ENCODE data around the gene ZFPM1.
A peak's percentile ranks its signal among the peaks of the same experiment; 100 is the strongest.

The ZFPM1 gene

DNA sequence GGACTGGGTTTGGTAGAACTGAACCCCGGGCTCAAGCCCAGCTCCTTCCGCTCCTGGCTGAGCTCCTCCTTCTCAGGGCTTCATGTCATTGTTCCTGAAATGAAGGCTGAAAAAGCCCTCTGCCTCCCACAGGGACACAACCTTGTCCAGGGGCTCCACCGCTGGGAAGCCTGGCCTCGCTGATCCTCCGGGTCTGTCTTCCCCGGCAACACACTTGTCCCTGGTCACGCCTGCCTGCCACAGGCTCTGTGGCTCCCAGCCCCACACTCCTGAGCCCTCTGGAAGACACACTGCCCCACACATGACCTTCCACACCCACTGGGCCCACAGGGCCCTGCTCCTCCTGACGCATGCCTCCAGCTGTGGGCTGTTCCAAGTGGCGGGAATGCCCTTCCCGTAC, 99.1 kb downstream of the ZFPM1 start:
- DNase-seq (ENCODE audit: low read depth in 2 of 2), result no peak
- TF ChIP-seq, protein P1, sequence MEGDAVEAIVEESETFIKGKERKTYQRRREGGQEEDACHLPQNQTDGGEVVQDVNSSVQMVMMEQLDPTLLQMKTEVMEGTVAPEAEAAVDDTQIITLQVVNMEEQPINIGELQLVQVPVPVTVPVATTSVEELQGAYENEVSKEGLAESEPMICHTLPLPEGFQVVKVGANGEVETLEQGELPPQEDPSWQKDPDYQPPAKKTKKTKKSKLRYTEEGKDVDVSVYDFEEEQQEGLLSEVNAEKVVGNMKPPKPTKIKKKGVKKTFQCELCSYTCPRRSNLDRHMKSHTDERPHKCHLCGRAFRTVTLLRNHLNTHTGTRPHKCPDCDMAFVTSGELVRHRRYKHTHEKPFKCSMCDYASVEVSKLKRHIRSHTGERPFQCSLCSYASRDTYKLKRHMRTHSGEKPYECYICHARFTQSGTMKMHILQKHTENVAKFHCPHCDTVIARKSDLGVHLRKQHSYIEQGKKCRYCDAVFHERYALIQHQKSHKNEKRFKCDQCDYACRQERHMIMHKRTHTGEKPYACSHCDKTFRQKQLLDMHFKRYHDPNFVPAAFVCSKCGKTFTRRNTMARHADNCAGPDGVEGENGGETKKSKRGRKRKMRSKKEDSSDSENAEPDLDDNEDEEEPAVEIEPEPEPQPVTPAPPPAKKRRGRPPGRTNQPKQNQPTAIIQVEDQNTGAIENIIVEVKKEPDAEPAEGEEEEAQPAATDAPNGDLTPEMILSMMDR (IDR thresholded peaks at IDR 0.05; ENCODE audit: low read depth, low read length), result no peak
- no peak overlapping the region for H3K4me3 ChIP-seq (replicated peaks in 1 of 2; ENCODE audit: low read depth in 2 of 2, low read length in 2 of 2)

- DNase-seq (ENCODE audit: low read depth in 2 of 2), result no peak
- TF ChIP-seq, protein P1 (IDR thresholded peaks at IDR 0.05; ENCODE audit: low read depth, low read length), result no peak
These were observed 99.7 kb downstream of the ZFPM1 start for GRCh38 chr16:88552815-88553214.

DNA sequence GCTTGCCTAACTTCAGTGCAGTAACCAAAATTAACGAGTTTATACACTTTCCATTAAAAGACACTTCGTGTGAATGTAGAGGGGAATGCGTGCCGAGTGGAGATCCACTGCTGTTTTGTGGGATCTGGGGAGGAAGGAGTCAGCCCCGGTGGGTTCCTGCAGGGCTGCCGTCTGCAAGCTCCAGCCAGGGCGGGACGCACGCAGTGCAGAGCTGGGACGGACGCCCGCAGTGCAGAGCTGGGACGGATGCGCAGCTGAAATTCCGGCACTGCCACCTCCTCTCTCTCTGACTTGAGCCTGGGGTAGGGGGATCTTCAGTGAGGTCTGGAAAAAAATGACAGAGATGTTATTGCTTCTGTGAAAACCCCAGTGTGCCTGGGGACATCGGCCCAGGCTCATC, 100.7 kb downstream of the ZFPM1 start:
- no peak for DNase-seq (ENCODE audit: low read depth in 2 of 2)
- TF ChIP-seq, protein P1 (IDR thresholded peaks at IDR 0.05; ENCODE audit: low read depth, low read length), result no peak
- no peak overlapping the region for H3K4me3 ChIP-seq (replicated peaks in 1 of 2; ENCODE audit: low read depth in 2 of 2, low read length in 2 of 2)

More at GRCh38 chr16:88552815-88553214, 99.7 kb downstream of the ZFPM1 start:
- no peak overlapping the region for H3K4me3 ChIP-seq (replicated peaks in 1 of 2; ENCODE audit: low read depth in 2 of 2, low read length in 2 of 2)

GRCh38 chr16:88554711-88555264, 101.7 kb downstream of the ZFPM1 start:
- TF ChIP-seq, protein P1 (IDR thresholded peaks at IDR 0.05; ENCODE audit: low read depth, low read length), result no peak
- H3K4me3 ChIP-seq (replicated peaks in 1 of 2; ENCODE audit: low read depth in 2 of 2, low read length in 2 of 2), result no peak overlapping the region
- no peak for DNase-seq (ENCODE audit: low read depth in 2 of 2)

GRCh38 chr16:88556294-88556988, 103.4 kb downstream of the ZFPM1 start:
- no peak overlapping the region for H3K4me3 ChIP-seq (replicated peaks in 1 of 2; ENCODE audit: low read depth in 2 of 2, low read length in 2 of 2)
- DNase-seq (ENCODE audit: low read depth in 2 of 2), result no peak
- TF ChIP-seq, protein P1 (IDR thresholded peaks at IDR 0.05; ENCODE audit: low read depth, low read length), result no peak

GRCh38 chr16:88558457-88559442, 105.7 kb downstream of the ZFPM1 start:
- TF ChIP-seq, protein P1 (IDR thresholded peaks at IDR 0.05; ENCODE audit: low read depth, low read length), result peak; percentile 68

More at GRCh38 chr16:88558457-88559442, 105.7 kb downstream of the ZFPM1 start:
- DNase-seq (ENCODE audit: low read depth in 2 of 2), result peak; percentile 74 to 86
- H3K4me3 ChIP-seq (replicated peaks in 1 of 2; ENCODE audit: low read depth in 2 of 2, low read length in 2 of 2), result no peak overlapping the region
